HCT116 (cell line): ENCODE data around the gene MAP3K20. TPM values are rescaled to one million over a fixed set of nuclear protein-coding genes. Genes with fewer than 3 reads are reported as not detected.

Experiments used
- ATAC-seq: fragments of 200-7000 bp; cut with Tn5 transposase; 2 replicates; pipeline ENCODE4 v1.9.1; 2020; ENCODE audit warnings: mild to moderate bottlenecking, moderate library complexity
- BruUV-seq: library from RNA; stranded (reverse); fragments of 400-500 nt; replicated peaks from 2 replicates; lab custom pipeline; 2021; lab: Mats Ljungman, UMichigan
- CTCF ChIA-PET: fragments of 300-600 bp; sonication (Branson Sonifier 250); formaldehyde crosslinking; loops from one replicate; lab custom pipeline; 2021; ENCODE audit warnings: antibody characterized with exemption; lab: Charles Lee
- POLR2A ChIA-PET: fragments of 300-600, 350-600 bp; sonication (Branson Sonifier 250); formaldehyde crosslinking; loops from one replicate; lab custom pipeline; 2021; ENCODE audit warnings: antibody characterized with exemption; lab: Charles Lee
- RAD21 ChIA-PET, 2 experiments: fragments of 300-600 bp; sonication (Branson Sonifier 250); formaldehyde crosslinking; loops; one replicate each; lab custom pipeline; 2023; ENCODE audit warnings: low total read pairs in 2 of 2; ENCODE audit not compliant: uncharacterized antibody in 2 of 2, unreplicated experiment in 2 of 2, low non-redundant PET in 1 of 2; lab: Charles Lee
- DNase-seq: peaks from one replicate; pipeline ENCODE4 v3.0.0-alpha.2; 2010; ENCODE audit warnings: low read depth, low spot score
- H2AFZ ChIP-seq: fragments of 200-600 bp; shearing (Covaris generic), sonication (generic); 2 replicates; pipeline ENCODE4 v1.6.1; 2017; ENCODE audit warnings: low read depth, mixed run types, mixed read lengths, antibody characterized with exemption, low read length; ENCODE audit not compliant: poor library complexity, severe bottlenecking
- H3K27ac ChIP-seq: 2 replicates; pipeline ENCODE4 v1.5.1; 2012; ENCODE audit warnings: low read depth, low read length
- H3K27me3 ChIP-seq: fragments of 200-600 bp; sonication (generic); 2 replicates; pipeline ENCODE4 v1.6.1; 2016; ENCODE audit warnings: mixed run types, low read length, mixed read lengths; ENCODE audit not compliant: insufficient read depth
- H3K36me3 ChIP-seq, 2 experiments: fragments of 200-500 bp in 1 of 2; fragments of 200-600 bp in 1 of 2; sonication (Bioruptor generic) in 1 of 2; sonication (generic) in 1 of 2; 2 replicates each; pipeline versions ENCODE4 v1.5.1 to v1.6.1; 2014 to 2016; ENCODE audit warnings: low read length in 2 of 2, inconsistent platforms in 1 of 2, mixed read lengths in 1 of 2, mixed run types in 1 of 2; ENCODE audit not compliant: insufficient read depth in 2 of 2, control insufficient read depth in 1 of 2
- H3K4me1 ChIP-seq, 2 experiments: fragments of 200-600 bp in 1 of 2; sonication (generic) in 1 of 2; 2 replicates each; pipeline versions ENCODE4 v1.5.1 to v1.6.1; 2012 to 2017; ENCODE audit warnings: low read length in 2 of 2, inconsistent platforms in 1 of 2, mild to moderate bottlenecking in 1 of 2, mixed read lengths in 1 of 2, mixed run types in 1 of 2, moderate library complexity in 1 of 2; ENCODE audit not compliant: insufficient read depth in 2 of 2, control insufficient read depth in 1 of 2
- H3K4me2 ChIP-seq: fragments of 200-600 bp; sonication (generic); 2 replicates; pipeline ENCODE4 v1.6.1; 2017; ENCODE audit warnings: mixed run types, low read length, mixed read lengths
- H3K4me3 ChIP-seq, 2 experiments: fragments of 200-600 bp in 1 of 2; sonication (generic) in 1 of 2; replicated peaks in 1 of 2; 2 replicates each; pipeline ENCODE4 v1.5.1; 2011 to 2016; ENCODE audit warnings: low read length in 2 of 2, control low read depth in 1 of 2, low read depth in 1 of 2, mild to moderate bottlenecking in 1 of 2, mixed read lengths in 1 of 2, mixed run types in 1 of 2
- H3K79me2 ChIP-seq: fragments of 200-600 bp; sonication (generic); 2 replicates; pipeline ENCODE4 v1.6.1; 2017; ENCODE audit warnings: mild to moderate bottlenecking, mixed run types, low read length, moderate library complexity, mixed read lengths; ENCODE audit not compliant: insufficient read depth
- H3K9ac ChIP-seq: fragments of 200-600 bp; sonication (generic); 2 replicates; pipeline ENCODE4 v1.6.1; 2016; ENCODE audit warnings: low read length, mixed read lengths
- H3K9me2 ChIP-seq: fragments of 200-600 bp; sonication (generic), shearing (Covaris generic); 2 replicates; pipeline ENCODE4 v1.6.1; 2017; ENCODE audit warnings: mixed run types, mild to moderate bottlenecking, moderate library complexity; ENCODE audit not compliant: insufficient read depth
- H3K9me3 ChIP-seq, 2 experiments: fragments of 200-500 bp in 1 of 2; fragments of 200-600 bp in 1 of 2; sonication (Bioruptor generic) in 1 of 2; sonication (generic) in 1 of 2; 2 replicates each; pipeline ENCODE4 v1.6.1; 2014 to 2017; ENCODE audit warnings: low read length in 2 of 2, mixed read lengths in 2 of 2, inconsistent platforms in 1 of 2, low read depth in 1 of 2, mild to moderate bottlenecking in 1 of 2, mixed run types in 1 of 2, moderate library complexity in 1 of 2; ENCODE audit not compliant: control insufficient read depth in 1 of 2, insufficient read depth in 1 of 2
- H4K20me1 ChIP-seq: fragments of 200-600 bp; sonication (generic), shearing (Covaris generic); 2 replicates; pipeline ENCODE4 v1.6.1; 2017; ENCODE audit warnings: mixed run types, mild to moderate bottlenecking, moderate library complexity; ENCODE audit not compliant: insufficient read depth
- ATF3 ChIP-seq: IDR thresholded peaks from 2 replicates; pipeline ENCODE4 v1.6.1; 2012
- CEBPB ChIP-seq: IDR thresholded peaks from 2 replicates; pipeline ENCODE4 v1.6.1; 2012; ENCODE audit warnings: low read depth
- ELF1 ChIP-seq: IDR thresholded peaks from 2 replicates; pipeline ENCODE4 v1.6.1; 2012; ENCODE audit warnings: low read depth, borderline replicate concordance
- EZH2phosphoT487 ChIP-seq: fragments of 200-600 bp; IDR thresholded peaks from 2 replicates; pipeline ENCODE4 v1.6.1; 2018; ENCODE audit warnings: antibody characterized with exemption, borderline replicate concordance
- FOSL1 ChIP-seq: IDR thresholded peaks from 2 replicates; pipeline ENCODE4 v1.6.1; 2012; ENCODE audit warnings: low read depth
- JUND ChIP-seq: IDR thresholded peaks from 2 replicates; pipeline ENCODE4 v1.6.1; 2012
- POLR2AphosphoS5 ChIP-seq: IDR thresholded peaks from 2 replicates; pipeline ENCODE4 v1.6.1; 2011; ENCODE audit warnings: mild to moderate bottlenecking, low read depth, low read length, moderate library complexity
- RAD21 ChIP-seq: IDR thresholded peaks from 2 replicates; pipeline ENCODE4 v1.6.1; 2012; ENCODE audit warnings: low read depth, mild to moderate bottlenecking
- REST ChIP-seq: IDR thresholded peaks from 2 replicates; pipeline ENCODE4 v1.6.1; 2012; ENCODE audit warnings: low read depth
- TCF7L2 ChIP-seq: IDR thresholded peaks from 2 replicates; pipeline ENCODE4 v1.7.0; 2011; ENCODE audit warnings: borderline replicate concordance, inconsistent platforms; ENCODE audit not compliant: insufficient read depth, insufficient read length; ENCODE audit errors: extremely low read depth
- ZBTB33 ChIP-seq: IDR thresholded peaks from 2 replicates; pipeline ENCODE4 v1.6.1; 2011; ENCODE audit warnings: mild to moderate bottlenecking, low read length, moderate library complexity; ENCODE audit not compliant: insufficient replicate concordance; ENCODE audit errors: extremely low read depth
- ZNF274 ChIP-seq: fragments of 200-500 bp; sonication (Bioruptor generic); IDR thresholded peaks from 2 replicates; pipeline ENCODE4 v1.6.1; 2014; ENCODE audit warnings: mild to moderate bottlenecking, low read depth, low read length, inconsistent platforms
- intact Hi-C: fragments of 100-400 bp; cut with micrococcal nuclease; formaldehyde crosslinking; loops from 2 replicates; pipeline ENCODE4 v1.10.0; 2022
- total RNA-seq: library from RNA; stranded (reverse); gene quantifications from one replicate; pipeline ENCODE4 v1.2.1, GENCODE V29; 2021; ENCODE audit not compliant: unreplicated experiment

MAP3K20 gene
- total RNA-seq, 1 experiment from 2014 or later = 40.0 TPM

GRCh38 chr2:173181982-173182381, 106.3 kb downstream of the MAP3K20 start:
- no peak for TF ChIP-seq CEBPB
- TF ChIP-seq ELF1 = no peak
- no peak for TF ChIP-seq FOSL1
- H3K4me1 ChIP-seq = peaks cover 5 to 16% of the 10 kb centered on the region in 2 experiments
- H3K9ac ChIP-seq = no peak overlapping the region
- H2AFZ ChIP-seq = no peak overlapping the region
- no peak for ATAC-seq
- no peak overlapping the region for H3K4me3 ChIP-seq
- no peak for DNase-seq
- no peaks in the 10 kb centered on the region for H3K9me2 ChIP-seq
- H3K9me3 ChIP-seq = no peaks in the 10 kb centered on the region
- ChIA-PET RAD21 (no interaction called here), CTCF (no interaction called here), POLR2A (no interaction called here)
- intact Hi-C loops = no loop called here
- no peaks in the 10 kb centered on the region for H3K27me3 ChIP-seq
- H3K27ac ChIP-seq = no peak overlapping the region
- H3K36me3 ChIP-seq = no peaks in the 10 kb centered on the region
- H4K20me1 ChIP-seq = no peaks in the 10 kb centered on the region; the same call in 1 of the 2 replicates
- BruUV-seq = no TSS peak
- H3K4me2 ChIP-seq = no peak overlapping the region
- H3K79me2 ChIP-seq = no peaks in the 10 kb centered on the region

GRCh38 chr2:173184031-173185004, 108.7 kb downstream of the MAP3K20 start:
- H3K4me3 ChIP-seq = no peak overlapping the region
- intact Hi-C loops = no loop called here
- BruUV-seq = no TSS peak
- H3K9me3 ChIP-seq = no peaks in the 10 kb centered on the region
- ChIA-PET POLR2A (no interaction called here), RAD21 (no interaction called here), CTCF (interaction anchor here (1.8 kb wide), 1 partner anchor 157 kb away, joined by 3 read pairs; no protein-coding TSS in a partner anchor)
- no peak overlapping the region for H2AFZ ChIP-seq
- no peaks in the 10 kb centered on the region for H3K79me2 ChIP-seq
- 0 out of 2 replicates have a peak overlapping the region, but pooled peaks have one; percentile 3 for H3K27ac ChIP-seq
- no peaks in the 10 kb centered on the region for H3K27me3 ChIP-seq
- peaks cover 9 to 16% of the 10 kb centered on the region in 2 experiments for H3K4me1 ChIP-seq
- ATAC-seq (peak; percentile 98), DNase-seq (peak; percentile 75)
- H3K4me2 ChIP-seq = peak overlapping the region; percentile 44
- H3K36me3 ChIP-seq = no peaks in the 10 kb centered on the region
- no peaks in the 10 kb centered on the region for H4K20me1 ChIP-seq
- no peak overlapping the region for H3K9ac ChIP-seq
- H3K9me2 ChIP-seq = no peaks in the 10 kb centered on the region
- TF ChIP-seq RAD21 (no peak), FOSL1 (peak; percentile 66; the same call in 1 of the 2 replicates), ATF3 (no peak), POLR2AphosphoS5 (no peak), EZH2phosphoT487 (no peak), REST (no peak), TCF7L2 (no peak), ZBTB33 (no peak), JUND (peak; percentile 77), ZNF274 (no peak)
